ENCODE results near the gene DMRT1.

Gene DMRT1

DNA sequence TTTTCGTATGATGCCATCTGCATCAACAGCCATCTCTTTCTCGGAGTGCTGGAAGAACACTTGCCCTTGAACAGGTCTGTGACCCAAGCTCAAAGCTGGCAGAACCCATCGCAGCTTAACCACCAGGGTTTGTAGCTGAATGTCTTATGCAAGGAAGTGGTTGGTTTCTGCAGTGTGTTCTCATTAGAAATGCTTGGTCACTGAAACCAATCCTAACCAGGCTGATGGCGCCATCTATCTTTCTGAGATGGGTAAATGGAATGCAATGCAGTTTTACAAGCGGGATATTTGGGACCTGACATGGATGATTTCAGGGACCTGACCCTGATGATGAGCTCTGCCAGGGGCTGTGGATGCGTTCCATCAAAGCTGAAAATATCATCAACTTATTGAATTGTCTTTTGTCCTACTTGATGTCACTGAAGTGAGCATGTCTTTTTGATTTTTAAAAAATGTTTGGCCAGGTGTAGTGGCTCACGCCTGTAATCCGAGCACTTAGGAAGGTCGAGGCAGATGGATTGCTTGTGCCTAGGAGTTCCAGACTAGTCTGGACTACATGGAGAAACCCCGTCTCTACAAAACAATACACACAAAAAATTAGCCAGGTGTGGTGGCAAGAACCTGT is 163.7 kb downstream of the DMRT1 start:
- no peak for DNase-seq

DNA sequence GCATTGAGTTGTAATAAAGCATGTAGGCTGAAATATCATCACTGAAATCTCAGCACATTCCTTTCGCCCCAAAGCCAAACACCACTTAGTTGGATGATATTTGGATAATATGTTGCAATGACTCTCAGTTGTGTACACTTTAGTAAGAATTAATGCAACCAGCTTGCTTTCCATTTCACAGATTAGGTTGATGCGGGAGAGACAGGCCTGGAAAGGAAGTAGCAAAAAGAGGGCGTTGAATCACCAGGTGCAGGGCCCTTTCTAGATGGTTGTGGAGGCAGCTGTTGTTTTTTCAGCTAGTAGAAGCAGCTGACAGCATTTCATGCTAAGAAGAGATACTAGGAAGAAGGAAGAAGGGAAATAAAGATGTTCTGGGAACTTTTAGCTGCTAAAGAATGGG is 165.8 kb downstream of the DMRT1 start:
- no peak for DNase-seq

DNA sequence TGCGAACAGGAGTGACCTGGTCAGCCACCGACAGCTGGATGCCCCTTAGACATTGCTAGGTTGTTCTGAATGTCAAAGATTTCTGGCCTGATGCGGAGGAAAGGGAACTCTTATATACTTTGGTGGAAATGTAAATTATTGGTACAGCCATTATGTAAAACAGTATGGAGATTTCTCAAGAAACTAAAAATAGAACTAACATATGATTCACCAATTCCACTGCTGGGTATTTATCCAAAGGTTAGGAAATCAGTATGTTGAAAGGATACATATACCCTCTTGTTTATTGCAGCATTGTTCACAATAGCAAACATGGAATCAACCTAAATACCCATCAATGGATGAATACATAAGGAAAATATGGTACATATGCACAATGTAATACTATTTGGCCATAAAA is 166.7 kb downstream of the DMRT1 start:
- no peak for DNase-seq

DNA sequence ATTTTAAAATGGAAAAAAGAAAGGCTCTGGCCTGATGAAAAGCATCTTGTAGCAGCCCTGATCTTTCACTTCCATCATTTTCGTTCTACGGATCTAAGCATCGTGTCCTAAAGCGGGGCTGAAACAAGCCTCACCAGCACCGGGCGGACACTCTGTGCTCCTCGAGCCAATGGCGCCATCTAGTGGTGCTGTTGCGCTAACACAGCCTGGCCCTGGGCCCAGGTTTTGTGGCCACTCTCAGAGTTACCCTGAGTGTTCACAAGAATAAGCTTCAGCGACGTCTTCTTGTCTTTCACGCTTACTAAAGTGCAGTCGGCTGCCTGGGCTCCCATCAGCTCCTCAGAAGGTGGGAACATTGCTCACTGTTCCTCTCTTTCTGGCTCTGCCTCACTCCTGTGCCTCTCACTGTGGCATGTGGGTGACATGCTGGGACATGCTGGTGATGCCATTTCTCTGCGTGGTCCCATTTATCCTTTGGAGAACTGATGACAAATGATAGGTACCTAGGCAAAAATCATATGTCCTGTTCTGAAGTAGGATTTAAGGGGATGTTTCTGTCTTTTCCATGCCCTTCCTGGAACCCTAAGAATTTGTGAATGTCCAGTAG is 167.7 kb downstream of the DMRT1 start:
- DNase-seq = peak; percentile 89

DNA sequence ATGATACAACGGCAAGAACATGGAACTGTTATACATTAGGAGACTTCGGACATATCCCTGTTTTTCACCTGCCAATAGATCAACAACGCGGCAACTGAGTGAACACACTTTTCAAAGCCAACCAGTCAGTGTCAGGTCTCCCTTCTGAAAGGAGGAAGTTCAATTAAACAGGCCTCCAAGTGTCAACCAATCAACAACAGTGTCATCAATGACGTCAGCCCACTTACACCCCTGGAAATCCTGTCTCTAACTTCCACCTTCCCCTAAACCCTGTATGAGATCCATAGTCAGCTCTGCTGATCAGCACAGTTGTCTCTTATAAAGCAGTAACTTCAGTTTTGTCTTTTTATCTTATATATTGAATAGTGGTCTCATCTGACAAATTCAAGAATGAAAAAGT is 171.5 kb downstream of the DMRT1 start:
- no peak for DNase-seq

DNA sequence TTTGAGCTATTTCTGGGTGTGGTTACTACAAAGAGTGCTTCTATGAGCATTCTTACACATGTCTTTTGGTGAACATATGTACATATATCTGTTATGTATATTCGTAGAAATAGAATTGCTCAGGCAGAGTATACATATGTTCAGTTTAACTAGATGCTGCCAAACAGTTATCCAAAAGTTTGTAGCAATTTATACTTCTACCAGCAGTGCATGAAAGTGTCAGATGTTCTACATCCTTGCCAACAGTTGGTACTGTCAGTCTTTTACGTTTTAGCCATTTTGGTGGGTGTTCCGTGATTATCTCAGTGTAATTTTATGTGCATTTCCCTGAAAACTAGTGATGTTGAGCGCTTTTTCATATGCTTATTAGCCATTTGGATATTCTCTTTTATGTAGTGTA is 172.7 kb downstream of the DMRT1 start:
- DNase-seq = no peak

DNA sequence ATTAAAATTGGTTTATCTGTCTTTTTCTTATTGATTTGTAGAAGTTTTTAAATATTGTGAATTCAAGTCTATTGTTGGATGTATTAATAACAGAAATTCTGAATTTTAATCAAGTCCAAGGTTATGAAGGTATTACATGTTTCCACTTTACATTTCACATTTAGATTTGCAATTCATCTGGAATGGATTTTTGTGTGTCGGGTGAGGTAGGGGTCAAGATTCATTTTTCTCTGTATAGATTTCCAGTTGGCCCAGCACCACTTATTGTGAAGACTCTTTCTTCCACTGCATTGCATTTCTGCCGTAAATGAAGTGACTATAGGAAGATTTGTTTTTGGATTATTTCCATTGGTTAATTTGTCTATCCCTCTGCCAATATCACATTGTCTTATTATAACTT is 173.1 kb downstream of the DMRT1 start:
- DNase-seq = no peak

DNA sequence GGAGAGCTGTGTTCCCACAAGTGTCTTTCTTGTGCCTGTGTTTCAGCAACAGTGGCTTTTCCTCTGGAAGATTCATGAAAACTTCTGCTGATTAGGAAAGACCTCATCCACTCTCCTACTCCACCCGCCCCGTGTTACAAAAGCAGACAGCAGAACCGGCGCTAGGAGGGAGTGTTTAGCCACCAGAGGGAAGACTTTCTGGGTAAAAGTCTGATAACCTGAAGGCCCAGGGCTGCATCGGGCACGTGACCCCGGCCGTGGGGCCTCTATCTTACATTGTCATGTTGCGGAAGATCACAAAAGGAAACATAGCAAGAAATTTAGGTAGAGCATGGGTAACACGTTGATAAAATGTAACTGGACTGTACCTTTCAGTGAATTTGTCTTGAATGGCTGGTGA is 176.6 kb downstream of the DMRT1 start:
- no peak for DNase-seq

All from left hindlimb (tissue), 1 donor.